GM23338 (cell line): ENCODE measurements around the gene KBTBD8. TPM values are rescaled to one million over a fixed set of nuclear protein-coding genes. Genes with fewer than 3 reads are reported as not detected.
A peak's percentile ranks its signal among the peaks of the same experiment; 100 is the strongest.

Experiments
- ATAC-seq: fragments of 200-7000 bp; cut with Tn5 transposase; 3 replicates; pipeline ENCODE4 v1.9.1; 2020
- DNase-seq: peaks from one replicate; pipeline ENCODE4 v3.0.0-alpha.2; 2015; ENCODE audit warnings: low spot score
- H2AFZ ChIP-seq: fragments of 200-600 bp; sonication (generic); 2 replicates; pipeline ENCODE4 v1.8.0; 2016; ENCODE audit warnings: antibody characterized with exemption, mild to moderate bottlenecking, moderate library complexity
- H3F3A ChIP-seq: fragments of 200-600 bp; sonication (generic); replicated peaks from 2 replicates; pipeline ENCODE4 v1.8.0; 2017; ENCODE audit warnings: antibody characterized with exemption, mixed run types, low read depth
- H3K27ac ChIP-seq: fragments of 200-600 bp; sonication (generic); 2 replicates; pipeline ENCODE4 v1.6.1; 2016; ENCODE audit warnings: low read depth
- H3K27me3 ChIP-seq: fragments of 200-600 bp; sonication (generic); 2 replicates; pipeline ENCODE4 v1.8.0; 2016; ENCODE audit warnings: mild to moderate bottlenecking, mixed run types, moderate library complexity; ENCODE audit not compliant: insufficient read depth
- H3K36me3 ChIP-seq: fragments of 200-600 bp; sonication (generic); 2 replicates; pipeline ENCODE4 v1.8.0; 2016; ENCODE audit warnings: mild to moderate bottlenecking; ENCODE audit not compliant: insufficient read depth
- H3K4me1 ChIP-seq: fragments of 200-600 bp; sonication (generic); 2 replicates; pipeline ENCODE4 v1.8.0; 2016; ENCODE audit warnings: mild to moderate bottlenecking, moderate library complexity; ENCODE audit not compliant: insufficient read depth
- H3K4me2 ChIP-seq: fragments of 200-600 bp; sonication (generic); 2 replicates; pipeline ENCODE4 v1.7.1; 2017; ENCODE audit warnings: mixed run types
- H3K4me3 ChIP-seq: fragments of 200-600 bp; sonication (generic); 2 replicates; pipeline ENCODE4 v1.6.1; 2016; ENCODE audit warnings: mixed run types
- H3K79me2 ChIP-seq: fragments of 200-600 bp; sonication (generic); replicated peaks from 2 replicates; pipeline ENCODE4 v1.8.0; 2017; ENCODE audit warnings: mild to moderate bottlenecking; ENCODE audit not compliant: insufficient read depth
- H3K9me2 ChIP-seq: fragments of 200-600 bp; sonication (generic); 2 replicates; pipeline ENCODE4 v1.8.0; 2017; ENCODE audit not compliant: insufficient read depth
- H4K20me1 ChIP-seq: fragments of 200-600 bp; sonication (generic); replicated peaks from 2 replicates; pipeline ENCODE4 v1.8.0; 2017; ENCODE audit warnings: mild to moderate bottlenecking; ENCODE audit not compliant: insufficient read depth
- H3K27ac Mint-ChIP-seq: 2 replicates; pipeline ENCODE4 v1.8.0; 2020; ENCODE audit warnings: inconsistent platforms, mild to moderate bottlenecking, moderate library complexity, mixed read lengths
- H3K27me3 Mint-ChIP-seq: 3 replicates; pipeline ENCODE4 v1.8.0; 2022; ENCODE audit warnings: low read depth, mild to moderate bottlenecking, moderate library complexity, mixed read lengths, inconsistent platforms; ENCODE audit not compliant: insufficient read depth, poor library complexity
- H3K36me3 Mint-ChIP-seq: 3 replicates; pipeline ENCODE4 v1.8.0; 2021; ENCODE audit warnings: low read depth, mild to moderate bottlenecking, inconsistent platforms, moderate library complexity, mixed read lengths
- H3K4me1 Mint-ChIP-seq: 3 replicates; pipeline ENCODE4 v1.8.0; 2020; ENCODE audit warnings: mild to moderate bottlenecking, inconsistent platforms, mixed read lengths
- H3K4me3 Mint-ChIP-seq: 3 replicates; pipeline ENCODE4 v1.8.0; 2021; ENCODE audit warnings: moderate library complexity, mild to moderate bottlenecking, inconsistent platforms, mixed read lengths
- H3K9me3 Mint-ChIP-seq: 3 replicates; pipeline ENCODE4 v1.8.0; 2020; ENCODE audit warnings: moderate library complexity, mild to moderate bottlenecking, inconsistent platforms, mixed read lengths
- CREB1 ChIP-seq: fragments of 250-450 bp; sonication (Bioruptor Pico); IDR thresholded peaks from 2 replicates; pipeline ENCODE4 v1.5.0; 2020; ENCODE audit warnings: low read depth, mild to moderate bottlenecking, moderate library complexity
- CTCF ChIP-seq, 2 experiments: fragments of 200-600 bp in 1 of 2; sonication (generic) in 1 of 2; conservative IDR thresholded peaks; 2 replicates each; pipeline versions ENCODE4 v1.5.1 to v1.6.1; 2016 to 2017; ENCODE audit warnings: antibody characterized with exemption in 2 of 2, low read depth in 2 of 2, mild to moderate bottlenecking in 2 of 2, moderate library complexity in 1 of 2
- ETS1 ChIP-seq: IDR thresholded peaks from 2 replicates; pipeline ENCODE4 v1.6.1; 2016; ENCODE audit warnings: antibody characterized with exemption
- EZH2 ChIP-seq: fragments of 200-600 bp; sonication (generic); IDR thresholded peaks from one replicate; pipeline ENCODE4 v1.8.0; 2017; ENCODE audit warnings: antibody characterized with exemption, mild to moderate bottlenecking, low read depth; ENCODE audit not compliant: unreplicated experiment
- EZH2phosphoT487 ChIP-seq: fragments of 200-600 bp; sonication (generic); IDR thresholded peaks from one replicate; pipeline ENCODE4 v1.8.1; 2018; ENCODE audit warnings: antibody characterized with exemption; ENCODE audit not compliant: unreplicated experiment
- JUNB ChIP-seq: IDR thresholded peaks from one replicate; pipeline ENCODE4 v1.6.1; 2016; ENCODE audit warnings: antibody characterized with exemption; ENCODE audit not compliant: unreplicated experiment
- NANOG ChIP-seq: IDR thresholded peaks from 2 replicates; pipeline ENCODE4 v1.6.1; 2016; ENCODE audit warnings: antibody characterized with exemption, borderline replicate concordance
- POLR2AphosphoS5 ChIP-seq: IDR thresholded peaks from 2 replicates; pipeline ENCODE4 v1.6.1; 2016; ENCODE audit warnings: antibody characterized with exemption, low read depth
- STAT1 ChIP-seq: IDR thresholded peaks from one replicate; pipeline ENCODE4 v1.6.1; 2016; ENCODE audit warnings: antibody characterized with exemption; ENCODE audit not compliant: unreplicated experiment
- ZNF114 ChIP-seq: fragments of 250-450 bp; sonication (Bioruptor Pico); IDR thresholded peaks from 2 replicates; pipeline ENCODE4 v1.5.0; 2020; ENCODE audit warnings: mild to moderate bottlenecking, moderate library complexity
- ZNF331 ChIP-seq: fragments of 250-450 bp; sonication (Bioruptor Pico); IDR thresholded peaks from 2 replicates; pipeline ENCODE4 v1.5.0; 2020; ENCODE audit warnings: low read depth, mild to moderate bottlenecking, moderate library complexity
- polyA plus RNA-seq: library from polyadenylated mRNA; unstranded; fragments of >200 nt; fragmentation: Nextera tagmentation; extraction: Ambion mirVana; gene quantifications from 2 replicates; pipeline ENCODE4 v1.2.1, GENCODE V29; 2016
- total RNA-seq: library from RNA; depleted of rRNA; stranded (reverse); fragments of >200 nt; shearing (Covaris generic); gene quantifications from 2 replicates; pipeline ENCODE4 v1.2.3, GENCODE V29; 2014
- TF ChIP-seq, protein P1 (sequence below): IDR thresholded peaks from one replicate; pipeline ENCODE4 v1.6.1; 2018; ENCODE audit warnings: antibody characterized with exemption; ENCODE audit not compliant: unreplicated experiment
- TF ChIP-seq, protein P2 (sequence below): fragments of 250-450 bp; sonication (Bioruptor Pico); IDR thresholded peaks from 2 replicates; pipeline ENCODE4 v1.5.0; 2020; ENCODE audit warnings: mild to moderate bottlenecking, moderate library complexity

Gene KBTBD8
- total and polyA plus RNA-seq, 2 experiments from 2014 or later, result 3.5 to 19.9 TPM

DNA sequence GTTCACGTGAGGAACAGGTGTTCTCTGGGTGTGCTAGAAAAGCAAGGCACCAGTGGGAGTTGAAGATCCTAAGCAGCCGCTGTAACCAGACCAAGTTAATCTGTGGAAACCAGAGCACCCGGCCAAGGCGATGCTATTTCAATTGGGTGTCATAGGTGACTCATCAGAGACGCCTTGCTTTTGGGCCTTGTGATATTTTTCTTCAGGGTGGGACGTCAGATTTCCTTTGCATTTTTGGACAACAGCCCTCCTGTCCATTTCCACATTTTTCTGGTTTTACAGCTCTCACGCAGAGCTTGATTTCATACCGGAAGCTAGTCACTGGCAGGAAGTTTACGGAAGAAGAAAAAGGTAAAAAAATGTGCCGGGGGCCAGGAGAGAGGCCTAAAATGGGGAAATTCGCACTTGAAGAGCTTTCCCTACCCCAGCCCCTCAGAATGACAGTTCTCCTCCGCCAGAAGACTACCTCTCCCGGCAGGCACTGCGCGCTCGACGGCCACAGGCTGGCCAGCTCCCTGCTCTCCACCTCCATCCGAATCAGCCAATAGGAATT, 471 bp upstream of the KBTBD8 start:
- Mint-ChIP-seq H3K4me1 (peaks cover 18% of the 10 kb centered on the region), H3K27me3 (peaks cover 7% of the 10 kb centered on the region), H3K9me3 (no peaks in the 10 kb centered on the region; the same call in 2 of the 3 replicates), H3K36me3 (no peaks in the 10 kb centered on the region), H3K4me3 (peak overlapping the region; percentile 91), H3K27ac (no peak overlapping the region)
- Histone ChIP-seq H3K27ac (no peak overlapping the region), H3K27me3 (no peaks in the 10 kb centered on the region), H3K9me2 (no peaks in the 10 kb centered on the region), H3K36me3 (no peaks in the 10 kb centered on the region), H3K79me2 (peaks cover 31% of the 10 kb centered on the region), H4K20me1 (no peaks in the 10 kb centered on the region), H3K4me3 (peak overlapping the region; percentile 43), H3F3A (no peaks in the 10 kb centered on the region), H3K4me2 (peak overlapping the region; percentile 67), H2AFZ (peak overlapping the region; percentile 43; the same call in 1 of the 2 replicates), H3K4me1 (peaks cover 18% of the 10 kb centered on the region)
- TF ChIP-seq EZH2, result no peak
- no peak for TF ChIP-seq CREB1 (CRISPR knock-in tag)
- TF ChIP-seq ZNF331 (CRISPR knock-in tag), result no peak
- TF ChIP-seq NANOG, result no peak
- TF ChIP-seq ZNF114 (CRISPR knock-in tag), result no peak
- no peak for TF ChIP-seq STAT1
- TF ChIP-seq CTCF (conservative IDR thresholded peaks at IDR 0.05; ENCODE audit: low read depth in 2 of 2), result no peak
- TF ChIP-seq ETS1, result no peak
- TF ChIP-seq EZH2phosphoT487, result no peak
- TF ChIP-seq, protein P1, sequence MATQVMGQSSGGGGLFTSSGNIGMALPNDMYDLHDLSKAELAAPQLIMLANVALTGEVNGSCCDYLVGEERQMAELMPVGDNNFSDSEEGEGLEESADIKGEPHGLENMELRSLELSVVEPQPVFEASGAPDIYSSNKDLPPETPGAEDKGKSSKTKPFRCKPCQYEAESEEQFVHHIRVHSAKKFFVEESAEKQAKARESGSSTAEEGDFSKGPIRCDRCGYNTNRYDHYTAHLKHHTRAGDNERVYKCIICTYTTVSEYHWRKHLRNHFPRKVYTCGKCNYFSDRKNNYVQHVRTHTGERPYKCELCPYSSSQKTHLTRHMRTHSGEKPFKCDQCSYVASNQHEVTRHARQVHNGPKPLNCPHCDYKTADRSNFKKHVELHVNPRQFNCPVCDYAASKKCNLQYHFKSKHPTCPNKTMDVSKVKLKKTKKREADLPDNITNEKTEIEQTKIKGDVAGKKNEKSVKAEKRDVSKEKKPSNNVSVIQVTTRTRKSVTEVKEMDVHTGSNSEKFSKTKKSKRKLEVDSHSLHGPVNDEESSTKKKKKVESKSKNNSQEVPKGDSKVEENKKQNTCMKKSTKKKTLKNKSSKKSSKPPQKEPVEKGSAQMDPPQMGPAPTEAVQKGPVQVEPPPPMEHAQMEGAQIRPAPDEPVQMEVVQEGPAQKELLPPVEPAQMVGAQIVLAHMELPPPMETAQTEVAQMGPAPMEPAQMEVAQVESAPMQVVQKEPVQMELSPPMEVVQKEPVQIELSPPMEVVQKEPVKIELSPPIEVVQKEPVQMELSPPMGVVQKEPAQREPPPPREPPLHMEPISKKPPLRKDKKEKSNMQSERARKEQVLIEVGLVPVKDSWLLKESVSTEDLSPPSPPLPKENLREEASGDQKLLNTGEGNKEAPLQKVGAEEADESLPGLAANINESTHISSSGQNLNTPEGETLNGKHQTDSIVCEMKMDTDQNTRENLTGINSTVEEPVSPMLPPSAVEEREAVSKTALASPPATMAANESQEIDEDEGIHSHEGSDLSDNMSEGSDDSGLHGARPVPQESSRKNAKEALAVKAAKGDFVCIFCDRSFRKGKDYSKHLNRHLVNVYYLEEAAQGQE, result no peak
- TF ChIP-seq, protein P2, sequence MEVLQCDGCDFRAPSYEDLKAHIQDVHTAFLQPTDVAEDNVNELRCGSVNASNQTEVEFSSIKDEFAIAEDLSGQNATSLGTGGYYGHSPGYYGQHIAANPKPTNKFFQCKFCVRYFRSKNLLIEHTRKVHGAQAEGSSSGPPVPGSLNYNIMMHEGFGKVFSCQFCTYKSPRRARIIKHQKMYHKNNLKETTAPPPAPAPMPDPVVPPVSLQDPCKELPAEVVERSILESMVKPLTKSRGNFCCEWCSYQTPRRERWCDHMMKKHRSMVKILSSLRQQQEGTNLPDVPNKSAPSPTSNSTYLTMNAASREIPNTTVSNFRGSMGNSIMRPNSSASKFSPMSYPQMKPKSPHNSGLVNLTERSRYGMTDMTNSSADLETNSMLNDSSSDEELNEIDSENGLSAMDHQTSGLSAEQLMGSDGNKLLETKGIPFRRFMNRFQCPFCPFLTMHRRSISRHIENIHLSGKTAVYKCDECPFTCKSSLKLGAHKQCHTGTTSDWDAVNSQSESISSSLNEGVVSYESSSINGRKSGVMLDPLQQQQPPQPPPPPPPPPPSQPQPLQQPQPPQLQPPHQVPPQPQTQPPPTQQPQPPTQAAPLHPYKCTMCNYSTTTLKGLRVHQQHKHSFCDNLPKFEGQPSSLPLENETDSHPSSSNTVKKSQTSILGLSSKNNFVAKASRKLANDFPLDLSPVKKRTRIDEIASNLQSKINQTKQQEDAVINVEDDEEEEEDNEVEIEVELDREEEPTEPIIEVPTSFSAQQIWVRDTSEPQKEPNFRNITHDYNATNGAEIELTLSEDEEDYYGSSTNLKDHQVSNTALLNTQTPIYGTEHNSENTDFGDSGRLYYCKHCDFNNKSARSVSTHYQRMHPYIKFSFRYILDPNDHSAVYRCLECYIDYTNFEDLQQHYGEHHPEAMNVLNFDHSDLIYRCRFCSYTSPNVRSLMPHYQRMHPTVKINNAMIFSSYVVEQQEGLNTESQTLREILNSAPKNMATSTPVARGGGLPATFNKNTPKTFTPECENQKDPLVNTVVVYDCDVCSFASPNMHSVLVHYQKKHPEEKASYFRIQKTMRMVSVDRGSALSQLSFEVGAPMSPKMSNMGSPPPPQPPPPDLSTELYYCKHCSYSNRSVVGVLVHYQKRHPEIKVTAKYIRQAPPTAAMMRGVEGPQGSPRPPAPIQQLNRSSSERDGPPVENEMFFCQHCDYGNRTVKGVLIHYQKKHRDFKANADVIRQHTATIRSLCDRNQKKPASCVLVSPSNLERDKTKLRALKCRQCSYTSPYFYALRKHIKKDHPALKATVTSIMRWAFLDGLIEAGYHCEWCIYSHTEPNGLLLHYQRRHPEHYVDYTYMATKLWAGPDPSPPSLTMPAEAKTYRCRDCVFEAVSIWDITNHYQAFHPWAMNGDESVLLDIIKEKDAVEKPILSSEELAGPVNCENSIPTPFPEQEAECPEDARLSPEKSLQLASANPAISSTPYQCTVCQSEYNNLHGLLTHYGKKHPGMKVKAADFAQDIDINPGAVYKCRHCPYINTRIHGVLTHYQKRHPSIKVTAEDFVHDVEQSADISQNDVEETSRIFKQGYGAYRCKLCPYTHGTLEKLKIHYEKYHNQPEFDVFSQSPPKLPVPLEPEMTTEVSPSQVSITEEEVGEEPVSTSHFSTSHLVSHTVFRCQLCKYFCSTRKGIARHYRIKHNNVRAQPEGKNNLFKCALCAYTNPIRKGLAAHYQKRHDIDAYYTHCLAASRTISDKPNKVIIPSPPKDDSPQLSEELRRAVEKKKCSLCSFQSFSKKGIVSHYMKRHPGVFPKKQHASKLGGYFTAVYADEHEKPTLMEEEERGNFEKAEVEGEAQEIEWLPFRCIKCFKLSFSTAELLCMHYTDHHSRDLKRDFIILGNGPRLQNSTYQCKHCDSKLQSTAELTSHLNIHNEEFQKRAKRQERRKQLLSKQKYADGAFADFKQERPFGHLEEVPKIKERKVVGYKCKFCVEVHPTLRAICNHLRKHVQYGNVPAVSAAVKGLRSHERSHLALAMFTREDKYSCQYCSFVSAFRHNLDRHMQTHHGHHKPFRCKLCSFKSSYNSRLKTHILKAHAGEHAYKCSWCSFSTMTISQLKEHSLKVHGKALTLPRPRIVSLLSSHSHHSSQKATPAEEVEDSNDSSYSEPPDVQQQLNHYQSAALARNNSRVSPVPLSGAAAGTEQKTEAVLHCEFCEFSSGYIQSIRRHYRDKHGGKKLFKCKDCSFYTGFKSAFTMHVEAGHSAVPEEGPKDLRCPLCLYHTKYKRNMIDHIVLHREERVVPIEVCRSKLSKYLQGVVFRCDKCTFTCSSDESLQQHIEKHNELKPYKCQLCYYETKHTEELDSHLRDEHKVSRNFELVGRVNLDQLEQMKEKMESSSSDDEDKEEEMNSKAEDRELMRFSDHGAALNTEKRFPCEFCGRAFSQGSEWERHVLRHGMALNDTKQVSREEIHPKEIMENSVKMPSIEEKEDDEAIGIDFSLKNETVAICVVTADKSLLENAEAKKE (CRISPR knock-in tag), result no peak
- no peak for TF ChIP-seq JUNB
- no peak for TF ChIP-seq POLR2AphosphoS5
- peak; percentile 97; the same call in 2 of the 3 replicates for ATAC-seq
- DNase-seq, result no peak
